ENCODE results near the gene FAM168A. TPM values are rescaled to one million over a fixed set of nuclear protein-coding genes. Genes with fewer than 3 reads are reported as not detected.

The FAM168A gene
- total and polyA plus RNA-seq, 7 donors = 5.3 to 28.6 (median 18.1) TPM

DNA sequence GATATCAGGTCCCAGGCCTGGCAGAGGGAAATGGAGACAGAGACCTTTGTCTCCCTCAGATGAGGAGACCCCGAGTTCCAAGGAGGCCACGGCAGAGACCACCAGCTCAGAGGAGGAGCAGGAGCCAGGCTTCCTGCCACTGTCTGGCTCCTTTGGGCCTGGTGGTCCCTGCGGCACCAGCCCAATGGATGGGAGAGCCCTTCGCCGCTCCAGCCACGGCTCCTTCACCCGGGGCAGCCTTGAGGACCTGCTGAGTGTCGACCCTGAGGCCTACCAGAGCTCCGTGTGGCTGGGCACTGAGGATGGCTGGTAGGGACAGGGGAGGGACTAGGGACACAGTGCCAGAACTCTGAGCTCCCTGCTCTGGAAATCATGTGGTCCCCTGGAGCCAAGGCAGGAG lies 234.8 kb downstream of the FAM168A start:
- ATAC-seq (no peak), DNase-seq (no peak)
- Histone ChIP-seq H3K9me3 (no peaks in the 10 kb centered on the region), H3K27ac (no peak overlapping the region), H3K4me3 (no peak overlapping the region), H3K36me3 (ENCODE audit: insufficient read depth in 1 of 2, low read depth in 1 of 2) (peaks cover 0 to 53% of the 10 kb centered on the region in 2 donors), H3K4me1 (peaks cover 12% of the 10 kb centered on the region), H3K27me3 (ENCODE audit: insufficient read depth in 3 of 3, low read length in 2 of 3) (no peaks in the 10 kb centered on the region)
- intact Hi-C loops (cut with DNase I) = no loop called here
- WGBS, 3 donors = 92 to 93% (median 93%) methylated on average over 9 of the region's 9 CpGs
- TF ChIP-seq, protein P1, sequence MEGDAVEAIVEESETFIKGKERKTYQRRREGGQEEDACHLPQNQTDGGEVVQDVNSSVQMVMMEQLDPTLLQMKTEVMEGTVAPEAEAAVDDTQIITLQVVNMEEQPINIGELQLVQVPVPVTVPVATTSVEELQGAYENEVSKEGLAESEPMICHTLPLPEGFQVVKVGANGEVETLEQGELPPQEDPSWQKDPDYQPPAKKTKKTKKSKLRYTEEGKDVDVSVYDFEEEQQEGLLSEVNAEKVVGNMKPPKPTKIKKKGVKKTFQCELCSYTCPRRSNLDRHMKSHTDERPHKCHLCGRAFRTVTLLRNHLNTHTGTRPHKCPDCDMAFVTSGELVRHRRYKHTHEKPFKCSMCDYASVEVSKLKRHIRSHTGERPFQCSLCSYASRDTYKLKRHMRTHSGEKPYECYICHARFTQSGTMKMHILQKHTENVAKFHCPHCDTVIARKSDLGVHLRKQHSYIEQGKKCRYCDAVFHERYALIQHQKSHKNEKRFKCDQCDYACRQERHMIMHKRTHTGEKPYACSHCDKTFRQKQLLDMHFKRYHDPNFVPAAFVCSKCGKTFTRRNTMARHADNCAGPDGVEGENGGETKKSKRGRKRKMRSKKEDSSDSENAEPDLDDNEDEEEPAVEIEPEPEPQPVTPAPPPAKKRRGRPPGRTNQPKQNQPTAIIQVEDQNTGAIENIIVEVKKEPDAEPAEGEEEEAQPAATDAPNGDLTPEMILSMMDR (IDR thresholded peaks at IDR 0.05) = no peak

DNA sequence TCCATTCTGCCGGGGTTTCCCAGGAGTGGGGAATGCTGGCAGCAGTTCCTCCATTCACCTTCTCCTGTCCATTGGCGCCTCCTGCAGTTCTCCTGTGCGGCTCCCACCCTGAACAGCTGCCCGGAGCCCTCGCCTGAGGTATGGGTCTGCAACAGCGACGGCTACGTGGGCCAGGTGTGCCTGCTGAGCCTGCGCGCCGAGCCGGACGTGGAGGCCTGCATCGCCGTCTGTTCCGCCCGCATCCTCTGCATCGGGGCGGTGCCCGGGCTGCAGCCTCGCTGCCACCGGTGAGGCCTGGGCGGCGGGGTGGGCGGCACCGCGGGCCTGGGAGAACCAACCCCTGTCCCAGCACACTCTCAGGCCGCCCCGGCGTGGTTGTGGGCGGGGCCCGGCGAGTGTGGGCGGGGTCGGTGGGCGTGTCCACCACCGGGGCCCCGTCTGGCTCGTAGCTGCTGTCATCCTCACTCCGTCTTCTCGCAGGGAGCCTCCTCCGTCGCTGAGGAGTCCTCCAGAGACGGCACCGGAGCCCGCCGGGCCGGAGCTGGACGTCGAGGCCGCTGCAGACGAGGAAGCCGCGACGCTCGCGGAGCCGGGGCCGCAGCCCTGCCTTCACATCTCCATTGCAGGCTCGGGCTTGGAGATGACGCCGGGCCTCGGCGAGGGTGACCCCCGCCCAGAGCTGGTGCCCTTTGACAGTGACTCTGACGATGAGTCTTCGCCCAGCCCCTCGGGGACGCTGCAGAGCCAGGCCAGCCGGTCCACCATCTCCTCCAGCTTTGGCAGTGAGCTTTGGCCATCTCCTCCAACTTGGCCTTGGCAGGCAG lies 235.7 kb downstream of the FAM168A start:
- WGBS, 3 donors = 77 to 81% (median 78%) methylated on average over 63 to 70 of the region's 70 CpGs
- Histone ChIP-seq H3K36me3 (ENCODE audit: insufficient read depth in 1 of 2, low read depth in 1 of 2) (peaks cover 0 to 58% of the 10 kb centered on the region in 2 donors), H3K9me3 (no peaks in the 10 kb centered on the region), H3K27me3 (ENCODE audit: insufficient read depth in 3 of 3, low read length in 2 of 3) (no peaks in the 10 kb centered on the region), H3K4me3 (no peak overlapping the region), H3K27ac (no peak overlapping the region), H3K4me1 (peaks cover 12% of the 10 kb centered on the region)
- DNase-seq (no peak), ATAC-seq (no peak)
- TF ChIP-seq, protein P1 (IDR thresholded peaks at IDR 0.05) = no peak
- intact Hi-C loops (cut with DNase I) = no loop called here

DNA sequence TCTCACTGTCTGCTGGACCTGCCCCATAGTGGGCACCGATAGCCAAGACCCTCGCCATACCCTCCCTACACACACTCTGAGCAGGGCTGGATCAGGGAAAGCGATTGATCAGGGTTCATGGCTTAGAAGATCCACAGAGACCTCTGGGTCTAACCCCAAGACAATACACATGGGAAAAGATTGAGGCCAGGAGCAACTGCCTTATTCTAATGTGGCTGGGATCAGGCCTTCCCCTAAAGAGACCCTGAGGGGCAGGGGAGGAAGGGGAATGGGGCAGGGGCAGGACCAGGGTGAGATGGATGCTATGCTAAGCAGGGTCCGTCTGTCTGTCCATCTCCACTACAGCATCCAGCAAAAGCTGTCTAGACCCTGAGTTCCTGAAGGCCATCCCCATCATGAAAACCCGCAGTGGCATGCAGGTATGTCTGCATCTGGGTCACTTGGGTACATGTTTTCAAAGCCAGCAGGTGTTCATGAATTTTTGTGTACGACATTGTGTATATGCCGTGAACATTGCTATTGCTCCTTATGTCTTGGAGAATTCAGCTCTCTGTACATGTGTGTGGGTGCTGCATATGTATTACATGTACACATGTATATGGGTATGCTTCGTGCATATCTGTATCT lies 237.1 kb downstream of the FAM168A start:
- Histone ChIP-seq H3K9me3 (no peaks in the 10 kb centered on the region), H3K4me1 (peaks cover 12% of the 10 kb centered on the region), H3K36me3 (ENCODE audit: insufficient read depth in 1 of 2, low read depth in 1 of 2) (peaks cover 0 to 60% of the 10 kb centered on the region in 2 donors), H3K27ac (no peak overlapping the region), H3K4me3 (no peak overlapping the region), H3K27me3 (ENCODE audit: insufficient read depth in 3 of 3, low read length in 2 of 3) (no peaks in the 10 kb centered on the region)
- TF ChIP-seq, protein P1 (IDR thresholded peaks at IDR 0.05) = no peak
- ATAC-seq = no peak
- WGBS, 3 donors = 92 to 97% (median 93%) methylated on average over 8 of the region's 8 CpGs
- intact Hi-C loops (cut with DNase I) = no loop called here
- no peak for DNase-seq

DNA sequence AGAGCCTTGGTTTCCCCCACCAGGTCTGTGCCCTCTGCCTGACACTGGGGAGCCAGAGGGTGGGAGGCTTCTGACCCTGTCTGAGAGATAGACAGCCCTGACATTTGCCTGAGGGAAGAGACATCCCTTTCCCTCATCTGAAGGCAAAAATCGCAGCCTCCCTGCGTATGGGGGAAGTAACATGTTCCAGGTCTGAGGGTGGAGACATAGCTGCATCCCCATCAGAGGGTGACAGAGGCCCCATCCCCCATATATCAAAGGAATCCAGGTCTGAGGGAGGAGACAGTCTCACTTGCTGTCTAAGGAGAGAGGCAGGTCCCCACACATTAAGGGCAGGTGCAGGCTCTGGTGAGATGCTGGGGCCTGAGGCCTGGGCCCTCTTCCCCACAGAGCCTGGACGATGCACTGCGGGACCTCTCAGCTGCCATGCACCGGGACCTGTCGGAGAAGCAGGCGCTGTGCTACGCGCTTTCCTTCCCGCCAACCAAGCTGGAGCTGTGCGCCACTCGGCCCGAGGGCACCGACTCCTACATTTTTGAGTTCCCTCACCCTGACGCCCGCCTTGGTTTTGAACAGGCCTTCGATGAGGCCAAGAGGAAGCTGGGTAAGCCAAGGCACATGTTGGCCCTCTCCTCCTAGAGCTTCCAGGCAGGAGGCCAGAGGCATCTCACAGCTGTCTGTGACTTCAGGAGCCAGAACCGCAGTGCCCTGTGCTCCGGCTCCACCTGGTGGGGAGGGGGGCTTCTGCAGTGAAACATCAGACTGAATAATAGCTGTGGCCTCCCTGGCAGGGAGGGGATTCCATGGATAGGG lies 237.8 kb downstream of the FAM168A start:
- Histone ChIP-seq H3K9me3 (no peaks in the 10 kb centered on the region), H3K27me3 (ENCODE audit: insufficient read depth in 3 of 3, low read length in 2 of 3) (no peaks in the 10 kb centered on the region), H3K36me3 (ENCODE audit: insufficient read depth in 1 of 2, low read depth in 1 of 2) (peaks cover 0 to 53% of the 10 kb centered on the region in 2 donors), H3K4me3 (no peak overlapping the region), H3K4me1 (peaks cover 12% of the 10 kb centered on the region), H3K27ac (peak overlapping the region; percentile 43)
- DNase-seq (peak; percentile 65 to 83), ATAC-seq (peak; percentile 80 to 88 (median 86))
- TF ChIP-seq, protein P1 (IDR thresholded peaks at IDR 0.05) = peak; percentile 54
- WGBS, 3 donors = 70 to 75% (median 70%) methylated on average over 19 of the region's 19 CpGs
- intact Hi-C loops (cut with DNase I) = no loop called here
